T-helper 17 cell (primary cell): ENCODE results near the gene CDK5R2. TPM values are rescaled to one million over a fixed set of nuclear protein-coding genes. Genes with fewer than 3 reads are reported as not detected.

Experiments
- ATAC-seq: fragments of 150-1000 bp; cut with Tn5 transposase; 2 replicates; pipeline ENCODE4 v1.10.0; 2021; ENCODE audit warnings: mild to moderate bottlenecking, moderate library complexity
- DNase-seq, 3 donors: peaks; one replicate each; pipeline versions ENCODE4 v3.0.0 to v3.0.0-alpha.2; 2020 to 2021
- H3K9me3 ChIP-seq: one replicate; pipeline ENCODE4 v1.7.0; 2013; ENCODE audit warnings: low read length, mild to moderate bottlenecking; ENCODE audit not compliant: control insufficient read depth, poor library complexity, severe bottlenecking
- H3K27ac Mint-ChIP-seq: one replicate; pipeline ENCODE4 v1.8.0; 2022; ENCODE audit warnings: mild to moderate bottlenecking, moderate library complexity, mixed read lengths
- H3K27me3 Mint-ChIP-seq: one replicate; pipeline ENCODE4 v1.8.0; 2022; ENCODE audit warnings: mixed read lengths
- H3K36me3 Mint-ChIP-seq: one replicate; pipeline ENCODE4 v1.8.0; 2022; ENCODE audit warnings: low read depth, mixed read lengths
- H3K4me1 Mint-ChIP-seq: one replicate; pipeline ENCODE4 v1.8.0; 2022; ENCODE audit warnings: mild to moderate bottlenecking, mixed read lengths
- H3K4me3 Mint-ChIP-seq: one replicate; pipeline ENCODE4 v1.8.0; 2022; ENCODE audit warnings: mild to moderate bottlenecking, moderate library complexity, mixed read lengths
- total RNA-seq, 4 donors: library from RNA in 2 of 4; stranded (reverse) in 2 of 4; gene quantifications; one replicate each; pipeline ENCODE4 v1.2.3 and lab custom pipeline; 2022 to 2026

The CDK5R2 gene
- total RNA-seq, 2 donors from 2014 or later, result not detected

- H3K4me1 Mint-ChIP-seq, result peaks cover 24% of the 10 kb centered on the region
- H3K27me3 Mint-ChIP-seq, result peaks cover 70% of the 10 kb centered on the region
- no peak for ATAC-seq
- H3K9me3 ChIP-seq, result no peaks in the 10 kb centered on the region
- H3K36me3 Mint-ChIP-seq, result peaks cover 5% of the 10 kb centered on the region
- DNase-seq, result no peak
- no peak overlapping the region for H3K27ac Mint-ChIP-seq
- no peak overlapping the region for H3K4me3 Mint-ChIP-seq
These were observed 38.3 kb downstream of the CDK5R2 start for GRCh38 chr2:218997731-218998130.

- Mint-ChIP-seq H3K4me3 (no peak overlapping the region), H3K36me3 (peaks cover 5% of the 10 kb centered on the region), H3K27me3 (peaks cover 75% of the 10 kb centered on the region), H3K4me1 (peaks cover 29% of the 10 kb centered on the region), H3K27ac (no peak overlapping the region)
- ATAC-seq (no peak), DNase-seq (no peak)
- H3K9me3 ChIP-seq, result no peaks in the 10 kb centered on the region
These were observed 39.0 kb downstream of the CDK5R2 start for GRCh38 chr2:218998414-218999002.

- Mint-ChIP-seq H3K36me3 (peaks cover 9% of the 10 kb centered on the region), H3K27ac (no peak overlapping the region), H3K4me3 (peak overlapping the region; percentile 74), H3K27me3 (peaks cover 77% of the 10 kb centered on the region), H3K4me1 (peaks cover 29% of the 10 kb centered on the region)
- H3K9me3 ChIP-seq, result no peaks in the 10 kb centered on the region
- ATAC-seq, result no peak
- DNase-seq, result no peak
These were observed 39.8 kb downstream of the CDK5R2 start for GRCh38 chr2:218999021-218999880.

GRCh38 chr2:218999881-219000568 lies 40.6 kb downstream of the CDK5R2 start:
- DNase-seq, result no peak
- peaks cover 12% of the 10 kb centered on the region for H3K36me3 Mint-ChIP-seq
- peaks cover 77% of the 10 kb centered on the region for H3K27me3 Mint-ChIP-seq
- H3K9me3 ChIP-seq, result no peaks in the 10 kb centered on the region
- peak overlapping the region; percentile 74 for H3K4me3 Mint-ChIP-seq
- ATAC-seq, result no peak
- H3K27ac Mint-ChIP-seq, result no peak overlapping the region
- peaks cover 29% of the 10 kb centered on the region for H3K4me1 Mint-ChIP-seq

- H3K9me3 ChIP-seq, result no peaks in the 10 kb centered on the region
- DNase-seq, result no peak
- Mint-ChIP-seq H3K27ac (no peak overlapping the region), H3K4me1 (peaks cover 27% of the 10 kb centered on the region), H3K4me3 (peak overlapping the region; percentile 31), H3K36me3 (peaks cover 14% of the 10 kb centered on the region), H3K27me3 (peaks cover 77% of the 10 kb centered on the region)
- ATAC-seq, result no peak
These were observed 41.1 kb downstream of the CDK5R2 start for GRCh38 chr2:219000569-219000960.

GRCh38 chr2:219001100-219001576 lies 41.7 kb downstream of the CDK5R2 start:
- DNase-seq (no peak), ATAC-seq (no peak)
- peak overlapping the region; percentile 87 for H3K4me3 Mint-ChIP-seq
- H3K27ac Mint-ChIP-seq, result no peak overlapping the region
- no peaks in the 10 kb centered on the region for H3K9me3 ChIP-seq
- H3K27me3 Mint-ChIP-seq, result peaks cover 76% of the 10 kb centered on the region
- peaks cover 25% of the 10 kb centered on the region for H3K4me1 Mint-ChIP-seq
- H3K36me3 Mint-ChIP-seq, result peaks cover 16% of the 10 kb centered on the region

GRCh38 chr2:219001577-219002394 lies 42.3 kb downstream of the CDK5R2 start:
- Mint-ChIP-seq H3K27me3 (peaks cover 77% of the 10 kb centered on the region), H3K4me1 (peaks cover 23% of the 10 kb centered on the region), H3K36me3 (peaks cover 16% of the 10 kb centered on the region), H3K27ac (no peak overlapping the region), H3K4me3 (peak overlapping the region; percentile 87)
- H3K9me3 ChIP-seq, result no peaks in the 10 kb centered on the region
- ATAC-seq, result peak; percentile 43
- DNase-seq, result no peak

- peaks cover 13% of the 10 kb centered on the region for H3K36me3 Mint-ChIP-seq
- ATAC-seq, result peak; percentile 67
- no peaks in the 10 kb centered on the region for H3K9me3 ChIP-seq
- H3K27ac Mint-ChIP-seq, result no peak overlapping the region
- H3K4me3 Mint-ChIP-seq, result peak overlapping the region; percentile 87
- H3K27me3 Mint-ChIP-seq, result peaks cover 77% of the 10 kb centered on the region
- DNase-seq, result peak; percentile 31 to 41 (median 34)
- H3K4me1 Mint-ChIP-seq, result peaks cover 20% of the 10 kb centered on the region
These were observed 43.2 kb downstream of the CDK5R2 start for GRCh38 chr2:219002395-219003266.

GRCh38 chr2:219003267-219003634 lies 43.8 kb downstream of the CDK5R2 start:
- Mint-ChIP-seq H3K27ac (no peak overlapping the region), H3K27me3 (peaks cover 75% of the 10 kb centered on the region), H3K36me3 (peaks cover 13% of the 10 kb centered on the region), H3K4me3 (peak overlapping the region; percentile 45), H3K4me1 (peaks cover 18% of the 10 kb centered on the region)
- no peak for ATAC-seq
- H3K9me3 ChIP-seq, result no peaks in the 10 kb centered on the region
- no peak for DNase-seq

- ATAC-seq, result no peak
- H3K9me3 ChIP-seq, result no peaks in the 10 kb centered on the region
- no peak for DNase-seq
- Mint-ChIP-seq H3K27ac (no peak overlapping the region), H3K4me1 (peaks cover 18% of the 10 kb centered on the region), H3K4me3 (peak overlapping the region; percentile 45), H3K27me3 (peaks cover 73% of the 10 kb centered on the region), H3K36me3 (peaks cover 13% of the 10 kb centered on the region)
These were observed 44.5 kb downstream of the CDK5R2 start for GRCh38 chr2:219003979-219004378.

- no peak for ATAC-seq
- Mint-ChIP-seq H3K36me3 (peaks cover 8% of the 10 kb centered on the region), H3K27ac (no peak overlapping the region), H3K4me3 (no peak overlapping the region), H3K27me3 (peaks cover 62% of the 10 kb centered on the region), H3K4me1 (peaks cover 2% of the 10 kb centered on the region)
- DNase-seq, result no peak
- no peaks in the 10 kb centered on the region for H3K9me3 ChIP-seq
These were observed 49.8 kb downstream of the CDK5R2 start for GRCh38 chr2:219009294-219009693.

GRCh38 chr2:219010162-219010756 lies 50.8 kb downstream of the CDK5R2 start:
- peaks cover 5% of the 10 kb centered on the region for H3K36me3 Mint-ChIP-seq
- DNase-seq, result no peak
- no peak overlapping the region for H3K27ac Mint-ChIP-seq
- ATAC-seq, result peak; percentile 62
- H3K4me1 Mint-ChIP-seq, result peaks cover 2% of the 10 kb centered on the region
- H3K4me3 Mint-ChIP-seq, result no peak overlapping the region
- peaks cover 61% of the 10 kb centered on the region for H3K27me3 Mint-ChIP-seq
- H3K9me3 ChIP-seq, result no peaks in the 10 kb centered on the region
